GM11168 (cell line): ENCODE data around the gene SBNO2.

Experiments used
- in situ Hi-C: fragments of 300-500 bp; cut with MboI; formaldehyde crosslinking; loops from one replicate; pipeline ENCODE4 v1.12.0; 2022; ENCODE audit warnings: low sequenced_read_pairs; ENCODE audit not compliant: unreplicated experiment

The SBNO2 gene

GRCh38 chr19:1098177-1099051 lies 75.7 kb downstream of the SBNO2 start:
- in situ Hi-C loops: no loop called here

- in situ Hi-C loops: no loop called here
Observed at GRCh38 chr19:1097810-1098176, 76.3 kb downstream of the SBNO2 start.

- in situ Hi-C loops: no loop called here
Observed at GRCh38 chr19:1094978-1095701, 78.9 kb downstream of the SBNO2 start, which contains the start of gene POLR2E. Gene POLR2E (minus strand): TSS chr19:1095375. CDS start chr19:1095315, 60 bp downstream.

- in situ Hi-C loops: no loop called here
Observed at GRCh38 chr19:1094655-1094977, 79.5 kb downstream of the SBNO2 start.

- in situ Hi-C loops: no loop called here
Observed at GRCh38 chr19:1093811-1094553, 80.1 kb downstream of the SBNO2 start.

DNA sequence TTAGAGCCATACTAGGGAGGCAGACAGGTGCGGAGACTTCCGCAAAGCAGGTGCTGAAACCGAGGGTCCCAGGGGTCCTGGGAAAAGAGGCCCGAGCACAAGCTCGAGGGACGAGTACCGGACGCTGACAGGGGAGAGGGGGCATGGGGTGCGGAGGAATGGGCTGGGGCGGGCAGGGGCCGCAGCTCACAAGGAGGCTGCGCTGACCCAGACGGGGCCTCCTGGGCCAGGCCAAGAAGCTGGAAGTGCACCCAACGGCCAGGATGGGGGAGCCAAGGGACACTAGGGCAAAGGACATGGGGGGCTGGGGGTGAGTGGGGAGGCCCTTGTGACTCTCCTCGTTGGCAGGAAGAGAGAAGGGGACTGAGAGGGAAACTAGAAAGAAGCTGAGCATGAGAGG lies 80.7 kb downstream of the SBNO2 start:
- in situ Hi-C loops: no loop called here

DNA sequence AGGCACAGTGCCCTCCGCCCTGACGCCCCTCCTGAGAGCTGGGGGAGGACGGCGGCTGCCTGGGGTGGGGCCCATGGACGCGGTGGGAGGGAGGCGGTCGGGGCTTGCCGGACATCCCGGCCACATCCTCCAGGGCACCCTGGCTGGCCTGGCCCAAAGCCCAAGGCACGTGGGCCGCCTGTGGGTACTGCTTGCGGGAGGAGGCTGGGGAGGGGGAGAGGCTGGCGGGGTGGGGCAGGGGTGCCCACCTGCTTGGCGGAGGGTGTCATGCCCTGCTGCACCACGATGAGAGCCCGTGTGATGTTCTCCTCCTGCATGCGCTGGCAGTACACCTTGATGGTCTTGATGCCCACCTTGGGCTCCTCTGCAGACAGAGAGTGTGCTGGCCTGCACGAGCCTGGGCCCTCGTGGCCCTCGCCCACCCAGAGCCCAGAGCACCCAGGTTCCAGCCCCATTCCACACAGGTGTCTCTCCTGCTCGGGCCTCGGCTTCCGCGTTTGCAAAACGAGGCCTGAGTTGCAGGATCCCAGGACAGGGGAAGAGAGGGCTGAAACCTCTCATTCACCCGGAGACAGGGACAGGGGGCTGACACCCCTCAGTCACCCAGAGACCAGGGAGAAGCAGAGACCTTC lies 82.4 kb downstream of the SBNO2 start:
- in situ Hi-C loops: no loop called here

DNA sequence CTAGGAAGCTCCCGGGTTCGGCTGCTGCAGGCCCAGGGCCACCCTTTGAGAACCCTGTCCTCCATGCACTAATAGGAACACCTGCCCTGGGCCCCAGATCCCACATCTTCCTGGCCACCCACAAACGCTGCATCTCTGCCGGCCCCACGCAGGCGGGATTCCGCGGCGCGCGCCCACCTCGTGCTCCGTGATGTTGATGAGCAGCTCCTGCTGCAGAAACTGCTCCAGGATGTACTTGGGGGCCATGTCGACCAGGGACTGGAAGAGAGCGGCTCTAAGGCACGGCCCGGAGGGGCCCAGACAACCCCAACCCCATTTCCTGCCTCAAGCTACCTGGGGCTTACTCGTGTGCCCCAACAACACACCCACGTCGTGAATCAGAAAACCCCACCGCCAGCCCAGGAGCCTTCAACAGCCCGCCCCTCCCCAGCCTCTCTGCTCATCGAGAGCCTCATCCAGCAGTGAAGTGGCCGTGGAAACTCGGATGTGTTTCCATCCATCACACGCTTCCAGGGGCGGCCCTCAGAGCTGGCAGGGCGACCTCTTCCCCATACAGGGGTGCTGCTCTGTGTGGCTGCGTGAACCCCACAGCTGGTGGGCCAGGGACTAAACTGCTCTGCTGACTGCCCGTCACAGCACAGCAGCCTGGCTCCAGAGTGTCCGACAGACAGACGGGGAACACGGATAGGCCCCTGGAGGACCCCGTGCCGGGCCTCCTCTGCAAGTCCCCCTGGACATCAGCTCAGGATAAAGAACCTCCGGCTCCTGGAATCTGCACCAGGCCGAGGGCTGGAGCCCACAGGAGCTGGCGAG lies 83.1 kb downstream of the SBNO2 start:
- in situ Hi-C loops: no loop called here

DNA sequence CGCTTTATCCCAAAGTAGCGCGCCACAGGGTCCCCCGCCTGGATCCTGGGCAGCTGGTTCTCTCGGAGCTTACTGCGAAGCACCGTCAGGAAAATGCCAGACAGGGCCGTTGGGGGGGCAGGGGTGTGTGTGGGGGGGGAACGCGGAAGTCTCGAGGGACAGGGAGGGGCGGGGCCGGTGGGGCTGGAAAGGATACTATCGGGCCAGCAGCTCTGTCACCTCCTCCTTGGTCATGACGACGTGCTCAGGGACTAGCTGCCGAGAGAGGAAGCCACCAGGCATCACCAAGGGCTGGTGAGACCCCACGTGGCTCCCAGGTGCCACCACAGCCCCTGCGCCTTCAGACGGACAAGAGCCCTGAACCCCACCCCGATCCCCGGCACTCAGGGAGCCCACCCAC lies 84.2 kb downstream of the SBNO2 start:
- in situ Hi-C loops: no loop called here

- in situ Hi-C loops: no loop called here
Observed at GRCh38 chr19:1089126-1089771, 84.8 kb downstream of the SBNO2 start.

DNA sequence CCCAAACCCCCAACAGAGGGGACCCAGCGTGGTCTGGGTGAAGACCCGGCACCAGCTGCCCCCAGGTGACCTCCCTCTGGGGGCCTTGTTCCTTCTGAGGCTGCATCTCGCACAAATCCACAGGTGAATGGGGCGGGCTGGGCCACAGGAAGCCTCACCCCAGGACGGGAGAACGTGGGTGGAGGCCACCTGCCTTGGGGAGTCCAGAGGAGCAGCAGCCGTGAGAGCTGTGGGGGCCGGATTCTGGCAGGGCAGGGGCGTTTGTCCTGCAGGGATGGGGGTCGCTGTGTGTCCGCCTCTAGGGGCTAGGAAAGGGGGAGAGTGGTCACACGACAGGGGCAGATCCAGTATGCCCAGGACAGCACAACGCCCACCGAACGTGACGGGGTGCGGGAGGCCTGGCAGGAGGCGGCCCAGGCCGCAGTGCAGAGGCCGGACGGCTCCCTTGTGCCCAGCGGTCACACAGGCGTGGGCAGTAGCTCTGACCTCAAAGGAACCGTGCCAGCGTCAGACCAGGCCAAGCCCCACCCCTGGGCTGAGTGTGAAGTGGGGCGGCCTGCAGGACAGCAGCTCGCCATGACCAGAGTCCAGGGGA lies 85.6 kb downstream of the SBNO2 start:
- in situ Hi-C loops: no loop called here

GRCh38 chr19:1087813-1088415 lies 86.2 kb downstream of the SBNO2 start:
- in situ Hi-C loops: no loop called here

GRCh38 chr19:1086613-1087012 lies 87.5 kb downstream of the SBNO2 start:
- in situ Hi-C loops: no loop called here

GRCh38 chr19:1085676-1086442 lies 88.2 kb downstream of the SBNO2 start:
- in situ Hi-C loops: no loop called here

GRCh38 chr19:1085053-1085658 lies 88.9 kb downstream of the SBNO2 start:
- in situ Hi-C loops: no loop called here

GRCh38 chr19:1084024-1084868 lies 89.8 kb downstream of the SBNO2 start:
- in situ Hi-C loops: no loop called here
